OCI-LY7 (cell line): ENCODE measurements around the gene FGFRL1.

ENCODE experiments used
- CTCF ChIP-seq: fragments of 200-600 bp; sonication (generic); conservative IDR thresholded peaks from 2 replicates; pipeline ENCODE4 v1.5.1; 2014; ENCODE audit warnings: mild to moderate bottlenecking, antibody characterized with exemption, low read length, moderate library complexity, mixed read lengths
- EZH2phosphoT487 ChIP-seq: fragments of 200-600 bp; sonication (generic); IDR thresholded peaks from 2 replicates; pipeline ENCODE4 v1.6.1; 2018; ENCODE audit warnings: low read depth, borderline replicate concordance, mild to moderate bottlenecking, mixed run types, antibody characterized with exemption, low read length, moderate library complexity, mixed read lengths

GRCh38 chr4:974668-975067 lies 36.8 kb upstream of the FGFRL1 start:
- TF ChIP-seq CTCF = no peak
- TF ChIP-seq EZH2phosphoT487 = no peak
